HepG2 (cell line): ENCODE data around the gene BHLHE23. TPM values are rescaled to one million over a fixed set of nuclear protein-coding genes. Genes with fewer than 3 reads are reported as not detected.

Experiments
- BRCA1 ChIP-seq: sonication (generic); formaldehyde crosslinking; IDR thresholded peaks from 2 replicates; pipeline ENCODE4 v1.4.0; 2020; ENCODE audit warnings: missing genetic modification reagents
- GTF3A ChIP-seq: sonication (generic); formaldehyde crosslinking; conservative IDR thresholded peaks from 2 replicates; pipeline ENCODE4 v1.4.0; 2020; ENCODE audit warnings: mild to moderate bottlenecking, missing genetic modification reagents
- MXD4 ChIP-seq: IDR thresholded peaks from 2 replicates; pipeline ENCODE4 v1.6.1; 2016; ENCODE audit warnings: mild to moderate bottlenecking, missing biosample characterization, missing genetic modification reagents
- NFE2 ChIP-seq: sonication (generic); formaldehyde crosslinking; IDR thresholded peaks from 2 replicates; pipeline ENCODE4 v1.4.0; 2020; ENCODE audit warnings: missing genetic modification reagents
- NFRKB ChIP-seq: fragments of 450-650 bp; IDR thresholded peaks from 2 replicates; pipeline ENCODE4 v1.6.1; 2017
- ZC3H13 ChIP-seq: sonication (generic); formaldehyde crosslinking; IDR thresholded peaks from 2 replicates; pipeline ENCODE4 v1.8.1; 2023; ENCODE audit warnings: mild to moderate bottlenecking, missing genetic modification reagents, moderate library complexity
- ZFY ChIP-seq: sonication (generic); formaldehyde crosslinking; IDR thresholded peaks from 2 replicates; pipeline ENCODE4 v1.4.0; 2020; ENCODE audit warnings: missing genetic modification reagents
- ZNF12 ChIP-seq: sonication (generic); formaldehyde crosslinking; IDR thresholded peaks from 2 replicates; pipeline ENCODE4 v1.5.0; 2020; ENCODE audit warnings: missing genetic modification reagents
- polyA plus RNA-seq, 8 experiments: library from polyadenylated mRNA; depleted of rRNA in 3 of 8; stranded (reverse) in 7 of 8; unstranded in 1 of 8; fragments of >200 nt; fragmentation: Illumina TruSeq in 4 of 8; extraction: Trizol in 4 of 8; gene quantifications; 2 replicates each; pipeline versions ENCODE4 v1.2.1 to v1.2.3, GENCODE V29; 2011 to 2016; ENCODE audit warnings: low read depth in 4 of 8, missing spikeins in 1 of 8, mixed read lengths in 1 of 8; ENCODE audit not compliant: insufficient read depth in 1 of 8
- total RNA-seq, 5 experiments: library from RNA; depleted of rRNA; stranded (reverse); fragments of >200 nt; fragmentation: Illumina TruSeq; extraction: Trizol; gene quantifications; 2 replicates each; pipeline ENCODE4 v1.2.3, GENCODE V29; 2016; ENCODE audit warnings: low read depth in 1 of 5
- TF ChIP-seq, protein P1 (sequence below): sonication (generic); formaldehyde crosslinking; IDR thresholded peaks from 2 replicates; pipeline ENCODE4 v1.8.0; 2022; ENCODE audit warnings: low read depth, missing genetic modification reagents
- TF ChIP-seq, protein P2 (sequence below): sonication (generic); formaldehyde crosslinking; IDR thresholded peaks from 2 replicates; pipeline ENCODE4 v1.8.1; 2023; ENCODE audit warnings: mild to moderate bottlenecking, missing genetic modification reagents, borderline replicate concordance
- TF ChIP-seq, protein P3 (sequence below): IDR thresholded peaks from 2 replicates; pipeline ENCODE4 v1.6.1; 2016; ENCODE audit warnings: low read depth, borderline replicate concordance
- TF ChIP-seq, protein P4 (sequence below): IDR thresholded peaks from 2 replicates; pipeline ENCODE4 v1.6.1; 2016; ENCODE audit warnings: low read depth, missing genetic modification reagents, missing compliant biosample characterization
- TF ChIP-seq, protein P5 (sequence below): fragments of 450-650 bp; IDR thresholded peaks from 2 replicates; pipeline ENCODE4 v1.6.1; 2016

BHLHE23 gene
- total and polyA plus RNA-seq, 2 of the 13 experiments (the other 11 are each of a cell fraction or from before 2014, with no cell fraction given): not detected

DNA sequence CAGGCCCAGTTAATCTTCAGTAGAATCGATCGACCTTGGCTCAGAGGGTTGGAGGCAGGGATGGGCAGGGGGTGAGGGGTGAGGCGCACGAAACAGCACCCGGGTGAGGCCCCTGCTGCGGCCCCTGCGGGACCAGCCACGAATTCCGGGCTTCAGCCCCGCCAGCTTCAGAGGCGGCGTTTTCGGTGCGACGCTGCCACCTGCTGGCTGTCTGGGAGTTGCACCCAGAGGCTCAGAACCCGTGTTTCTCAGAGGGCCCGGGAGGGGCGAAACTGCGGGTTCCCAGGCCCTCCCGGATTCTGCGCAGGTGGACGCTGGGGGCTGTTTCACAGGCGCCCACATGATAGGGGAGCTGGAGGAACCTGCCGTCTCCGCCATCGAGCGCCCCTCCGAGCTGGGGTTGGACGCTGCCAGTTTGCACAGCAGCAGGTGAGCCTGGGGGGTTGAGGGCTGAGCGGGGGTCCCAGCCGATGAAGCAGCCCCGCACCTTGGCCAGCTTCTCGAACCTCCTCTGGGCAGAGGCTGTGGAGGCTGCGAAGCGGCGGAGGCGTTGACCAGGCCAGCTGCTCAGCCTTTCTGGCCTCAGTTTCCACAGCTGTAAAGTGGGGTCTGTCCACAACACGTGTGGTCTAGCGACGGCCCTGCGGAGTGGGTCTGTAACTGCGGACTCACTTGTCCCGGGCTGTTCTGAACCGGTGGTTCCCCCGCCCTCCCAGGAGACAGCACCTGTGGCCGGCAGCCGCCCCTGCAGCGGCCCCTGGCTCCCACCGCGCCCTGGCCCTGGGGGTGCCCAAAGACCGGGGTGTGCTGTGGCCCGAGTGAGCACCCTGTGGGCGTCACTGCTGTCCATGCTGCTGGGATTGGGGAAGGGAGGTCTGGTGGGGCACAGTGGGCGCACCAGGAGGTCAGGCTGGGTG lies 2.5 kb upstream of the BHLHE23 start (continued):
- TF ChIP-seq, protein P1, sequence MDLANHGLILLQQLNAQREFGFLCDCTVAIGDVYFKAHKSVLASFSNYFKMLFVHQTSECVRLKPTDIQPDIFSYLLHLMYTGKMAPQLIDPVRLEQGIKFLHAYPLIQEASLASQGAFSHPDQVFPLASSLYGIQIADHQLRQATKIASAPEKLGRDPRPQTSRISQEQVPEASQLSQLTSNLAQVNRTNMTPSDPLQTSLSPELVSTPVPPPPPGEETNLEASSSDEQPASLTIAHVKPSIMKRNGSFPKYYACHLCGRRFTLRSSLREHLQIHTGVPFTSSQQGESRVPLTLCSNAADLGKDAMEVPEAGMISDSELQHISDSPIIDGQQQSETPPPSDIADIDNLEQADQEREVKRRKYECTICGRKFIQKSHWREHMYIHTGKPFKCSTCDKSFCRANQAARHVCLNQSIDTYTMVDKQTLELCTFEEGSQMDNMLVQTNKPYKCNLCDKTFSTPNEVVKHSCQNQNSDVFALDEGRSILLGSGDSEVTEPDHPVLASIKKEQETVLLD (CRISPR knock-in tag): no peak
- TF ChIP-seq, protein P2, sequence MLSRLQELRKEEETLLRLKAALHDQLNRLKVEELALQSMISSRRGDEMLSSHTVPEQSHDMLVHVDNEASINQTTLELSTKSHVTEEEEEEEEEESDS (CRISPR knock-in tag): no peak
- TF ChIP-seq NFRKB: no peak
- no peak for TF ChIP-seq NFE2 (CRISPR knock-in tag)
- TF ChIP-seq, protein P3, sequence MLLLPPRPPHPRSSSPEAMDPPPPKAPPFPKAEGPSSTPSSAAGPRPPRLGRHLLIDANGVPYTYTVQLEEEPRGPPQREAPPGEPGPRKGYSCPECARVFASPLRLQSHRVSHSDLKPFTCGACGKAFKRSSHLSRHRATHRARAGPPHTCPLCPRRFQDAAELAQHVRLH: peak; percentile 89
- no peak for TF ChIP-seq MXD4 (CRISPR knock-in tag)
- peak; percentile 79; the same call in 1 of the 2 replicates for TF ChIP-seq BRCA1 (CRISPR knock-in tag)
- no peak for TF ChIP-seq ZNF12 (CRISPR knock-in tag)
- TF ChIP-seq GTF3A (CRISPR knock-in tag): no peak
- no peak for TF ChIP-seq ZC3H13 (CRISPR knock-in tag)
- TF ChIP-seq, protein P4, sequence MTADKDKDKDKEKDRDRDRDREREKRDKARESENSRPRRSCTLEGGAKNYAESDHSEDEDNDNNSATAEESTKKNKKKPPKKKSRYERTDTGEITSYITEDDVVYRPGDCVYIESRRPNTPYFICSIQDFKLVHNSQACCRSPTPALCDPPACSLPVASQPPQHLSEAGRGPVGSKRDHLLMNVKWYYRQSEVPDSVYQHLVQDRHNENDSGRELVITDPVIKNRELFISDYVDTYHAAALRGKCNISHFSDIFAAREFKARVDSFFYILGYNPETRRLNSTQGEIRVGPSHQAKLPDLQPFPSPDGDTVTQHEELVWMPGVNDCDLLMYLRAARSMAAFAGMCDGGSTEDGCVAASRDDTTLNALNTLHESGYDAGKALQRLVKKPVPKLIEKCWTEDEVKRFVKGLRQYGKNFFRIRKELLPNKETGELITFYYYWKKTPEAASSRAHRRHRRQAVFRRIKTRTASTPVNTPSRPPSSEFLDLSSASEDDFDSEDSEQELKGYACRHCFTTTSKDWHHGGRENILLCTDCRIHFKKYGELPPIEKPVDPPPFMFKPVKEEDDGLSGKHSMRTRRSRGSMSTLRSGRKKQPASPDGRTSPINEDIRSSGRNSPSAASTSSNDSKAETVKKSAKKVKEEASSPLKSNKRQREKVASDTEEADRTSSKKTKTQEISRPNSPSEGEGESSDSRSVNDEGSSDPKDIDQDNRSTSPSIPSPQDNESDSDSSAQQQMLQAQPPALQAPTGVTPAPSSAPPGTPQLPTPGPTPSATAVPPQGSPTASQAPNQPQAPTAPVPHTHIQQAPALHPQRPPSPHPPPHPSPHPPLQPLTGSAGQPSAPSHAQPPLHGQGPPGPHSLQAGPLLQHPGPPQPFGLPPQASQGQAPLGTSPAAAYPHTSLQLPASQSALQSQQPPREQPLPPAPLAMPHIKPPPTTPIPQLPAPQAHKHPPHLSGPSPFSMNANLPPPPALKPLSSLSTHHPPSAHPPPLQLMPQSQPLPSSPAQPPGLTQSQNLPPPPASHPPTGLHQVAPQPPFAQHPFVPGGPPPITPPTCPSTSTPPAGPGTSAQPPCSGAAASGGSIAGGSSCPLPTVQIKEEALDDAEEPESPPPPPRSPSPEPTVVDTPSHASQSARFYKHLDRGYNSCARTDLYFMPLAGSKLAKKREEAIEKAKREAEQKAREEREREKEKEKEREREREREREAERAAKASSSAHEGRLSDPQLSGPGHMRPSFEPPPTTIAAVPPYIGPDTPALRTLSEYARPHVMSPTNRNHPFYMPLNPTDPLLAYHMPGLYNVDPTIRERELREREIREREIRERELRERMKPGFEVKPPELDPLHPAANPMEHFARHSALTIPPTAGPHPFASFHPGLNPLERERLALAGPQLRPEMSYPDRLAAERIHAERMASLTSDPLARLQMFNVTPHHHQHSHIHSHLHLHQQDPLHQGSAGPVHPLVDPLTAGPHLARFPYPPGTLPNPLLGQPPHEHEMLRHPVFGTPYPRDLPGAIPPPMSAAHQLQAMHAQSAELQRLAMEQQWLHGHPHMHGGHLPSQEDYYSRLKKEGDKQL (CRISPR knock-in tag): no peak
- TF ChIP-seq, protein P5, sequence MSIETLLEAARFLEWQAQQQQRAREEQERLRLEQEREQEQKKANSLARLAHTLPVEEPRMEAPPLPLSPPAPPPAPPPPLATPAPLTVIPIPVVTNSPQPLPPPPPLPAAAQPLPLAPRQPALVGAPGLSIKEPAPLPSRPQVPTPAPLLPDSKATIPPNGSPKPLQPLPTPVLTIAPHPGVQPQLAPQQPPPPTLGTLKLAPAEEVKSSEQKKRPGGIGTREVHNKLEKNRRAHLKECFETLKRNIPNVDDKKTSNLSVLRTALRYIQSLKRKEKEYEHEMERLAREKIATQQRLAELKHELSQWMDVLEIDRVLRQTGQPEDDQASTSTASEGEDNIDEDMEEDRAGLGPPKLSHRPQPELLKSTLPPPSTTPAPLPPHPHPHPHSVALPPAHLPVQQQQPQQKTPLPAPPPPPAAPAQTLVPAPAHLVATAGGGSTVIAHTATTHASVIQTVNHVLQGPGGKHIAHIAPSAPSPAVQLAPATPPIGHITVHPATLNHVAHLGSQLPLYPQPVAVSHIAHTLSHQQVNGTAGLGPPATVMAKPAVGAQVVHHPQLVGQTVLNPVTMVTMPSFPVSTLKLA: no peak
- TF ChIP-seq ZFY: peak; percentile 57; the same call in 1 of the 2 replicates
- TF ChIP-seq, all 625 proteins: peak for 218
